ENCODE results near the gene TRPV2. TPM values are rescaled to one million over a fixed set of nuclear protein-coding genes. Genes with fewer than 3 reads are reported as not detected.

TRPV2 gene
- total and polyA plus RNA-seq, 7 experiments from 2014 or later, result 66.8 to 141 (median 80.0) TPM

DNA sequence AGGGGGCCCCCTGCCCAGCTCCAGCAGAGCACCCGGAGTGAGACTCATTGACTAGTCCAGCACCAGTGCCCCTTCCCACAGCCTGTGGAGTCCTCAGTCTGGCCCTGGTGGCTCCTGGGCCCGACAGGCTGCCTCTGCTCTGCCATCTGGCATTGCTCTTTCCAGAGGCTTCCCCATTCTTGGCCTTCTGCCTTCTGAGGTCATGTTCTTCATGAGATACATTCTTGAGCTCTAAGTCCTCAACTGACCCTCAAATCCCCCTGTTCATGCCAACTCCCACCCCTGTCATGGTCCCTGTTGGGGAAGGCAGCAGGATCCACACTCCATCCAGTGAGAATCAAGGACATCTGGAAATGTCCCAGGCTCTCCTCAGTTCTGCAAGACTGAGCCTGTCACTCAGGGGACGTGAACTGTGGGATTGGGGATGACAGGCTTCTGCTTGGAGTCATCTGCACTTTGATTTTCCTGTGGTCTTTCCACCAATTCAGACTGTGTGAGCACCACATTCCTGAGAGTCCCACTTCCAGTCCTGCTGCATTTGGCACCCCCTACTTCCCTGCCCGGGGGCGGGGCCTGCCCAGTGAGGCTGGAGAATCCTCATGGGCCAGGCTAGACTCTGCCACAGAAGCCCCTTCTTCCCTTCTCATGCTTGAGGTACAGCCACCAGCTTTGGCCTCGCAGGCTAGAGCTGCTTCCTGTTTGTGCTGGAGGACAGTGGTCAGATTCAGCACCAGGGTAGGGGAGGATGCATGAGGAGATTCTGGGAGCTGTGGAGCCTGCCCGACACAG, 2.7 kb downstream of the TRPV2 start:
- no peaks in the 10 kb centered on the region for H3K9me3 ChIP-seq (ENCODE audit: control insufficient read depth in 2 of 3, low read length in 3 of 3)
- H3K27ac ChIP-seq (ENCODE audit: low read depth, low read length), result peak overlapping the region; percentile 94
- Mint-ChIP-seq H3K27me3 (no peaks in the 10 kb centered on the region), H3K36me3 (peaks cover 6 to 41% (median 14%) of the 10 kb centered on the region in 5 donors), H3K9me3 (no peaks in the 10 kb centered on the region), H3K27ac (peak overlapping the region; percentile 32 to 99 (median 81)), H3K4me3 (peak overlapping the region; percentile 17 to 97 (median 59)), H3K4me1 (peaks cover 41 to 68% (median 51%) of the 10 kb centered on the region in 7 donors)
- intact Hi-C loops (cut with micrococcal nuclease), result loop anchor here (5.0 to 10.0 kb wide), 4 partner anchors 131 to 1554 kb away; partner anchors contain the start of genes DRC3 (in 1 of the 2), NCOR1 (in 1 of the 2), PIGL (in 1 of the 2) and TOM1L2 (in 1 of the 2)
- ATAC-seq, result no peak
- peaks cover 23 to 56% (median 26%) of the 10 kb centered on the region in 3 experiments for H3K36me3 ChIP-seq (ENCODE audit: control insufficient read depth in 2 of 3, insufficient read depth in 3 of 3, low read length in 3 of 3)
- no peaks in the 10 kb centered on the region for H3K27me3 ChIP-seq (ENCODE audit: control insufficient read depth in 2 of 2, insufficient read depth in 2 of 2, low read length in 2 of 2)
- ChIA-PET CTCF (interaction anchor here (1.0 kb wide), 1 partner anchor 10 kb away, joined by 3 read pairs; no protein-coding TSS in a partner anchor), POLR2A (interaction anchor here (1.9 to 4.6 kb wide), 3 partner anchors 22 to 66 kb away, joined by 4 to 55 read pairs (median 36); partner anchors contain the start of gene UBB)
- peaks cover 42 to 51% of the 10 kb centered on the region in 2 donors for H3K4me1 ChIP-seq (ENCODE audit: control insufficient read depth in 2 of 2, insufficient read depth in 2 of 2, low read length in 2 of 2)
- no peak overlapping the region for H3K4me3 ChIP-seq (ENCODE audit: low read length)
- DNase-seq, result no peak

DNA sequence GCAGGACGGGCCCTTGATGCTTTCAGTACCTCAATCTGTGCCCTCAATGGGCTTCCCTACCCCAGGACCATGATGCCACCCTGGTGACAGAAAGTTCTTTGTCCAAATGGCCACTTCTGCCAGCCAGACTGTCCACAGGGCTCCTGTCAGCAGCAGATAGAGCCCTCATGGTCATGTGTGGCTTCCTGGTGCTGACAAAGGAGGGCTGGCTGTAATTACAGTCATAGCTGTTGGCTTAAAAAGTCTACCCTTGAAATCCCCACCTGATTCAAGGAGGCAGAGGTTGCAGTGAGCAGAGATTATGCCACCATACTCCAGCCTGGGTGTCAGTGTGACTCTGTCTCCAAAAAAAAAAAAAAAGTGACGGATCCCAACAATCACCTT, 3.3 kb downstream of the TRPV2 start:
- no peaks in the 10 kb centered on the region for H3K9me3 Mint-ChIP-seq
- H3K36me3 Mint-ChIP-seq, result peaks cover 6 to 41% (median 14%) of the 10 kb centered on the region in 5 donors
- H3K4me1 Mint-ChIP-seq, result peaks cover 41 to 68% (median 51%) of the 10 kb centered on the region in 7 donors
- no peaks in the 10 kb centered on the region for H3K27me3 Mint-ChIP-seq
- Histone ChIP-seq H3K4me3 (ENCODE audit: low read length) (no peak overlapping the region), H3K36me3 (ENCODE audit: control insufficient read depth in 2 of 3, insufficient read depth in 3 of 3, low read length in 3 of 3) (peaks cover 23 to 61% (median 30%) of the 10 kb centered on the region in 3 experiments), H3K27me3 (ENCODE audit: control insufficient read depth in 2 of 2, insufficient read depth in 2 of 2, low read length in 2 of 2) (no peaks in the 10 kb centered on the region), H3K4me1 (ENCODE audit: control insufficient read depth in 2 of 2, insufficient read depth in 2 of 2, low read length in 2 of 2) (peaks cover 42 to 51% of the 10 kb centered on the region in 2 donors), H3K27ac (ENCODE audit: low read depth, low read length) (peak overlapping the region; percentile 94), H3K9me3 (ENCODE audit: control insufficient read depth in 2 of 3, low read length in 3 of 3) (no peaks in the 10 kb centered on the region)
- CTCF ChIA-PET, result no interaction called here
- ATAC-seq, result no peak
- POLR2A ChIA-PET, result interaction anchor here (0.5 to 4.6 kb wide), 3 partner anchors 12 to 38 kb away, joined by 6 to 55 read pairs (median 6); partner anchors contain the start of gene UBB
- intact Hi-C loops (cut with micrococcal nuclease), result loop anchor here (5.0 to 10.0 kb wide), 4 partner anchors 131 to 1554 kb away; partner anchors contain the start of genes DRC3 (in 1 of the 2), NCOR1 (in 1 of the 2), PIGL (in 1 of the 2) and TOM1L2 (in 1 of the 2)
- DNase-seq, result no peak
- peak overlapping the region; percentile 71 to 99 (median 86) for H3K27ac Mint-ChIP-seq
- H3K4me3 Mint-ChIP-seq, result peak overlapping the region; percentile 7 to 97 (median 60)

DNA sequence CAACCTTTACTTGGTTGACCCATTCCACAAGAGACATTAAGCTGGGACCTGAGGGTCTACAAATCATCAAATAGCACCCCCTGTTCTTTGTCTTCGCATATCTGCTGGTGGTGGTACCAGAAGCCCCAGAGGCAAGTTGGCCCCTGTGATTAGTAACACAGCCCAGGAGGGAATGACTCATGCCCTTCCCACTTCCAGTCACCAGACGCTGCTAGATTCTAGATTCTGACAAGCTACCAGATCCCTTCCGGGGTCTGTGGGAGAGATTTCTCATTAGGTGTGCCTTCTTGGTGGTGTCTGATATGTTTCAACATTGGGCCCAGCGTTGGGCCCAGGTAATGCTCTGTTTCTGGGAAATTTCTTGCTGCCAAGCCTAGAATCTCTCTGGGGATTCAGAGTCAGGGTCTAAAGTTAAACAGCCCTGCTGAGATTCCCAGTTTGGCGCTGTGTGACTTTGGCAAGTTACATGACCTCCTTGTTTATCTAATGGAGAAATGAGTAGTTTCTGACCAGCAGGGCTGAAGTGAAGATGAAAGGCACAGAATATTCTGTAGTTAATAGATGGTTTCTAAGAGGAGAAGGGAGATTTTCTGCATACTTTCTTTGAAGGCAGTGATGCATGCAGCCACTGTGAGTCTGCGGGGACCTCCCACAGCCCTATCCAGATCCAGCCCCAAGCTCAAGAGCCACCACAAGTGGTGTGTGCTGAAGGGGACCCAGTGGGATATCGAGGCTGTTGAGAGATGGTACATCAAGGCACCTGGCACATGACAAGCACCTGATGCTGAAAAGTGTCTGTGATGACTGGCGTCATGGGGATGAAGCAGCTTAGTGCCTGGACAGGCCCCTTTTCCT, 3.9 kb downstream of the TRPV2 start:
- ChIA-PET POLR2A (interaction anchor here (0.5 to 1.7 kb wide), 3 partner anchors 10 to 39 kb away, joined by 4 to 6 read pairs (median 6); partner anchors contain the start of gene UBB), CTCF (no interaction called here)
- Mint-ChIP-seq H3K27ac (peak overlapping the region; percentile 71 to 99 (median 86)), H3K4me1 (peaks cover 37 to 65% (median 50%) of the 10 kb centered on the region in 7 donors), H3K4me3 (peak overlapping the region; percentile 33 to 97 (median 68)), H3K27me3 (no peaks in the 10 kb centered on the region), H3K36me3 (peaks cover 6 to 39% (median 14%) of the 10 kb centered on the region in 5 donors), H3K9me3 (no peaks in the 10 kb centered on the region)
- intact Hi-C loops (cut with micrococcal nuclease), result loop anchor here (5.0 to 10.0 kb wide), 4 partner anchors 132 to 1553 kb away; partner anchors contain the start of genes DRC3 (in 1 of the 2), NCOR1 (in 1 of the 2), PIGL (in 1 of the 2) and TOM1L2 (in 1 of the 2)
- Histone ChIP-seq H3K4me1 (ENCODE audit: control insufficient read depth in 2 of 2, insufficient read depth in 2 of 2, low read length in 2 of 2) (peaks cover 42 to 51% of the 10 kb centered on the region in 2 donors), H3K27me3 (ENCODE audit: control insufficient read depth in 2 of 2, insufficient read depth in 2 of 2, low read length in 2 of 2) (no peaks in the 10 kb centered on the region), H3K27ac (ENCODE audit: low read depth, low read length) (peak overlapping the region; percentile 94), H3K9me3 (ENCODE audit: control insufficient read depth in 2 of 3, low read length in 3 of 3) (no peaks in the 10 kb centered on the region), H3K4me3 (ENCODE audit: low read length) (no peak overlapping the region), H3K36me3 (ENCODE audit: control insufficient read depth in 2 of 3, insufficient read depth in 3 of 3, low read length in 3 of 3) (peaks cover 23 to 62% (median 30%) of the 10 kb centered on the region in 3 experiments)
- ATAC-seq (no peak), DNase-seq (peak in 1 of 9 donors; percentile 57)

DNA sequence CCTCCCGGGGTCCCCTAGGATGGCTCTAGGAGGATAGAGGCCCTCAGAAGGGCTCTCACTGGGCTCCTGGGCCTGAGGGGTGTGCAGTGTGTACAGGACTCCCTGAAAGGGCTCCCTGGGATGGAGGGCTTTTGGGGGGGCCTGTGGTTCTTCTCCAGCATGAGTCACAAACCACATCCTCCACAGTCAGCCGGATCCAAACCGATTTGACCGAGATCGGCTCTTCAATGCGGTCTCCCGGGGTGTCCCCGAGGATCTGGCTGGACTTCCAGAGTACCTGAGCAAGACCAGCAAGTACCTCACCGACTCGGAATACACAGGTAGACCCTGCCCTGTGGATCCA, 4.5 kb downstream of the TRPV2 start:
- H3K4me1 ChIP-seq (ENCODE audit: control insufficient read depth in 2 of 2, insufficient read depth in 2 of 2, low read length in 2 of 2), result peaks cover 42 to 49% of the 10 kb centered on the region in 2 donors

DNA sequence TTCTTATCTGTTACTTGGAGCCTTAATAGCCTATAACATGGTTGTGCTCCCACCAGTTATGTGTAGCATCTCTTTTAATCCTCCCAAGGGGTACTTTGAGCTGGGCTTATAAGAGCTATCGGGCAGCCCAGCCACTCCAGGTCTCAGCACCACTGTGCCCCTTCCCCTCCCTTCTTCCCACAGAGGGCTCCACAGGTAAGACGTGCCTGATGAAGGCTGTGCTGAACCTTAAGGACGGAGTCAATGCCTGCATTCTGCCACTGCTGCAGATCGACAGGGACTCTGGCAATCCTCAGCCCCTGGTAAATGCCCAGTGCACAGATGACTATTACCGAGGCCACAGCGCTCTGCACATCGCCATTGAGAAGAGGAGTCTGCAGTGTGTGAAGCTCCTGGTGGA, 7.0 kb downstream of the TRPV2 start:
- Mint-ChIP-seq H3K4me3 (no peak overlapping the region), H3K4me1 (peaks cover 21 to 41% (median 32%) of the 10 kb centered on the region in 7 donors), H3K9me3 (no peaks in the 10 kb centered on the region), H3K27me3 (no peaks in the 10 kb centered on the region), H3K36me3 (peaks cover 6 to 37% (median 12%) of the 10 kb centered on the region in 5 donors), H3K27ac (no peak overlapping the region)
- no peak overlapping the region for H3K27ac ChIP-seq (ENCODE audit: low read depth, low read length)
- DNase-seq, result no peak
- H3K36me3 ChIP-seq (ENCODE audit: control insufficient read depth in 2 of 3, insufficient read depth in 3 of 3, low read length in 3 of 3), result peaks cover 37 to 81% (median 39%) of the 10 kb centered on the region in 3 experiments
- ATAC-seq, result no peak
- CTCF ChIA-PET, result no interaction called here
- no peaks in the 10 kb centered on the region for H3K9me3 ChIP-seq (ENCODE audit: control insufficient read depth in 2 of 3, low read length in 3 of 3)
- POLR2A ChIA-PET, result interaction anchor here (0.8 to 1.3 kb wide), 2 partner anchors 16 to 42 kb away, joined by 3 to 4 read pairs; partner anchors contain the start of gene UBB
- H3K27me3 ChIP-seq (ENCODE audit: control insufficient read depth in 2 of 2, insufficient read depth in 2 of 2, low read length in 2 of 2), result no peaks in the 10 kb centered on the region
- intact Hi-C loops (cut with micrococcal nuclease), result no loop called here
- H3K4me1 ChIP-seq (ENCODE audit: control insufficient read depth in 2 of 2, insufficient read depth in 2 of 2, low read length in 2 of 2), result peaks cover 33 to 34% of the 10 kb centered on the region in 2 donors
- H3K4me3 ChIP-seq (ENCODE audit: low read length), result no peak overlapping the region

More for the DNA sequence above, 4.5 kb downstream of the TRPV2 start:
- no peak for ATAC-seq
- H3K27me3 ChIP-seq (ENCODE audit: control insufficient read depth in 2 of 2, insufficient read depth in 2 of 2, low read length in 2 of 2), result no peaks in the 10 kb centered on the region
- H3K4me3 ChIP-seq (ENCODE audit: low read length), result no peak overlapping the region
- peaks cover 6 to 37% (median 14%) of the 10 kb centered on the region in 5 donors for H3K36me3 Mint-ChIP-seq
- intact Hi-C loops (cut with micrococcal nuclease), result loop anchor here (5.0 to 10.0 kb wide), 4 partner anchors 133 to 1552 kb away; partner anchors contain the start of genes DRC3 (in 1 of the 2), NCOR1 (in 1 of the 2), PIGL (in 1 of the 2) and TOM1L2 (in 1 of the 2)
- peak overlapping the region in 5 of 10 donors; percentile 42 to 90 (median 70) for H3K4me3 Mint-ChIP-seq
- H3K27ac ChIP-seq (ENCODE audit: low read depth, low read length), result peak overlapping the region; percentile 94
- ChIA-PET CTCF (no interaction called here), POLR2A (interaction anchor here (0.6 to 1.7 kb wide), 2 partner anchors 10 to 39 kb away, joined by 4 to 6 read pairs; partner anchors contain the start of gene UBB)
- no peaks in the 10 kb centered on the region for H3K9me3 ChIP-seq (ENCODE audit: control insufficient read depth in 2 of 3, low read length in 3 of 3)
- DNase-seq, result peak in 1 of 9 donors; percentile 62
- H3K27me3 Mint-ChIP-seq, result no peaks in the 10 kb centered on the region
- peak overlapping the region in 6 of 9 donors; percentile 14 to 99 (median 80) for H3K27ac Mint-ChIP-seq
- peaks cover 23 to 62% (median 30%) of the 10 kb centered on the region in 3 experiments for H3K36me3 ChIP-seq (ENCODE audit: control insufficient read depth in 2 of 3, insufficient read depth in 3 of 3, low read length in 3 of 3)
- H3K9me3 Mint-ChIP-seq, result no peaks in the 10 kb centered on the region
- peaks cover 31 to 59% (median 45%) of the 10 kb centered on the region in 7 donors for H3K4me1 Mint-ChIP-seq

All from naive thymus-derived CD4-positive, alpha-beta T cell (primary cell).